K562 (cell line): ENCODE measurements around the gene RGS7. TPM values are rescaled to one million over a fixed set of nuclear protein-coding genes. Genes with fewer than 3 reads are reported as not detected.

Experiments
- CSDE1 ChIP-seq, 2 experiments: fragments of 450-650 bp; IDR thresholded peaks; 2 replicates each; pipeline ENCODE4 v1.6.1; 2016; ENCODE audit warnings: mild to moderate bottlenecking in 1 of 2
- DACH1 ChIP-seq: fragments of 450-650 bp; IDR thresholded peaks from 2 replicates; pipeline ENCODE4 v1.6.1; 2018; ENCODE audit not compliant: partially characterized antibody
- MITF ChIP-seq: IDR thresholded peaks from 2 replicates; pipeline ENCODE4 v1.6.1; 2014; ENCODE audit warnings: antibody characterized with exemption
- MXD1 ChIP-seq: fragments of 250-450 bp; sonication (Bioruptor Pico); IDR thresholded peaks from 2 replicates; pipeline ENCODE4 v1.8.0; 2021; ENCODE audit warnings: borderline replicate concordance, mild to moderate bottlenecking, moderate library complexity; ENCODE audit not compliant: poor library complexity, severe bottlenecking
- SNRNP70 ChIP-seq: fragments of 200-400 bp; formaldehyde crosslinking; optimal IDR thresholded peaks from 2 replicates; pipeline ENCODE3; 2017; ENCODE audit warnings: low read depth, low read length
- ZNF212 ChIP-seq: fragments of 450-650 bp; formaldehyde crosslinking; IDR thresholded peaks from 2 replicates; pipeline ENCODE4 v1.4.0; 2020; ENCODE audit warnings: mild to moderate bottlenecking
- ZNF395 ChIP-seq: fragments of 200-800 bp; sonication (Bioruptor generic); IDR thresholded peaks from 2 replicates; pipeline ENCODE4 v1.6.1; 2017; ENCODE audit warnings: missing genetic modification characterization, missing compliant biosample characterization
- ZNF699 ChIP-seq: fragments of 250-450 bp; sonication (Bioruptor Pico); IDR thresholded peaks from 2 replicates; pipeline ENCODE4 v1.8.0; 2021; ENCODE audit warnings: mild to moderate bottlenecking, moderate library complexity; ENCODE audit not compliant: insufficient replicate concordance
- polyA plus RNA-seq, 8 experiments: library from polyadenylated mRNA; depleted of rRNA in 4 of 8; stranded (reverse) in 5 of 8; unstranded in 3 of 8; fragments of >200 nt; fragmentation: Nextera tagmentation in 2 of 8; fragmentation: Illumina TruSeq in 1 of 8; extraction: Ambion mirVana in 2 of 8; extraction: Trizol in 1 of 8; gene quantifications; 2 replicates each; pipeline versions ENCODE4 v1.2.1 to v1.2.3, GENCODE V29; 2011 to 2014; ENCODE audit warnings: inconsistent platforms in 1 of 8, missing spikeins in 1 of 8
- total RNA-seq, 7 experiments: library from RNA; depleted of rRNA in 6 of 7; stranded (reverse); fragments of >200 nt in 6 of 7; fragmentation: Illumina TruSeq in 2 of 7; extraction: Trizol in 2 of 7; gene quantifications; 2 replicates each; pipeline versions ENCODE4 v1.2.1 to v1.2.3, GENCODE V29; 2011 to 2021; ENCODE audit warnings: low replicate concordance in 1 of 7

Gene RGS7
- total and polyA plus RNA-seq, 9 of the 15 experiments (the other 6 are each of a cell fraction or from before 2014, with no cell fraction given) = not detected

- TF ChIP-seq ZNF395 (CRISPR knock-in tag) = no peak
- no peak for TF ChIP-seq ZNF699 (CRISPR knock-in tag)
- TF ChIP-seq DACH1 = no peak
- TF ChIP-seq MXD1 (CRISPR knock-in tag) = no peak
- no peak for TF ChIP-seq ZNF212 (CRISPR knock-in tag)
- no peak for TF ChIP-seq CSDE1 (IDR thresholded peaks at IDR 0.05)
- TF ChIP-seq MITF = no peak
- no peak for TF ChIP-seq SNRNP70
- TF ChIP-seq, all 486 proteins: peak for 0
Observed at GRCh38 chr1:240909701-240910457, 447.1 kb downstream of the RGS7 start (continued).
